GM18519 (cell line): ENCODE measurements around the gene IAH1.
"Not testable (repeated sequence)": the region's sequence is repeated elsewhere in the genome, so short reads cannot be mapped to it uniquely, and the experiment has no call there.

Source experiments
- ATAC-seq: cut with Tn5 transposase; IDR thresholded peaks from one replicate; pipeline ENCODE4 v1.9.1; 2021; ENCODE audit warnings: mild to moderate bottlenecking, moderate library complexity; ENCODE audit not compliant: unreplicated experiment, low FRiP score

Gene IAH1

GRCh38 chr2:9472511-9472910, 1.8 kb upstream of the IAH1 start:
- no peak for ATAC-seq

GRCh38 chr2:9473308-9473984, 905 bp upstream of the IAH1 start:
- ATAC-seq, result no peak

GRCh38 chr2:9473985-9474360, 378 bp upstream of the IAH1 start:
- no peak for ATAC-seq

GRCh38 chr2:9477914-9478313, 3.6 kb downstream of the IAH1 start:
- ATAC-seq, result no peak

- ATAC-seq, result no peak
These were observed 4.2 kb downstream of the IAH1 start for GRCh38 chr2:9478526-9478925.

- ATAC-seq, result no peak
These were observed 5.8 kb downstream of the IAH1 start for GRCh38 chr2:9480157-9480556.

- ATAC-seq, result no peak
These were observed 8.8 kb downstream of the IAH1 start for GRCh38 chr2:9483107-9483506.

- no peak for ATAC-seq
These were observed 10.2 kb downstream of the IAH1 start for GRCh38 chr2:9484533-9484932.

GRCh38 chr2:9488583-9489547, 14.5 kb downstream of the IAH1 start:
- no peak for ATAC-seq

GRCh38 chr2:9490789-9491188, 16.4 kb downstream of the IAH1 start:
- ATAC-seq, result no peak

GRCh38 chr2:9492927-9493326, 18.6 kb downstream of the IAH1 start:
- ATAC-seq, result no peak

GRCh38 chr2:9493478-9493877, 19.1 kb downstream of the IAH1 start:
- no peak for ATAC-seq

GRCh38 chr2:9494081-9494480, 19.7 kb downstream of the IAH1 start:
- ATAC-seq, result no peak

- ATAC-seq, result no peak
These were observed 22.7 kb downstream of the IAH1 start for GRCh38 chr2:9497017-9497416.

GRCh38 chr2:9498210-9498609, 23.9 kb downstream of the IAH1 start:
- no peak for ATAC-seq

GRCh38 chr2:9508931-9509330, 34.6 kb downstream of the IAH1 start:
- no peak for ATAC-seq

GRCh38 chr2:9513946-9514345, 39.6 kb downstream of the IAH1 start:
- ATAC-seq, result not testable (repeated sequence)

- no peak for ATAC-seq
These were observed 42.9 kb downstream of the IAH1 start for GRCh38 chr2:9517118-9517782.

- no peak for ATAC-seq
These were observed 43.8 kb downstream of the IAH1 start for GRCh38 chr2:9518163-9518562.

GRCh38 chr2:9518780-9519179, 44.4 kb downstream of the IAH1 start:
- ATAC-seq, result no peak

GRCh38 chr2:9519250-9519649, 44.9 kb downstream of the IAH1 start:
- ATAC-seq, result no peak
